Liver (tissue), 3 donors: ENCODE results near the gene CAPZB.
A peak's percentile ranks its signal among the peaks of the same experiment; 100 is the strongest.

Experiments used
- EGR1 ChIP-seq, 2 donors: IDR thresholded peaks; 2 replicates each; pipeline ENCODE4 v1.6.1; 2016 to 2018; ENCODE audit warnings: antibody characterized with exemption in 2 of 2, low read depth in 2 of 2
- HNF4A ChIP-seq, 2 donors: conservative IDR thresholded peaks; 2 replicates each; pipeline ENCODE4 v1.6.1; 2016; ENCODE audit warnings: antibody characterized with exemption in 2 of 2, mild to moderate bottlenecking in 2 of 2
- HNF4G ChIP-seq: IDR thresholded peaks from 2 replicates; pipeline ENCODE4 v1.6.1; 2016; ENCODE audit warnings: antibody characterized with exemption
- JUND ChIP-seq, 2 donors: IDR thresholded peaks; 2 replicates each; pipeline ENCODE4 v1.6.1; 2016; ENCODE audit warnings: antibody characterized with exemption in 2 of 2
- RAD21 ChIP-seq, 2 donors: IDR thresholded peaks; 2 replicates each; pipeline ENCODE4 v1.6.1; 2016; ENCODE audit warnings: antibody characterized with exemption in 2 of 2, mild to moderate bottlenecking in 2 of 2
- SP1 ChIP-seq: IDR thresholded peaks from 2 replicates; pipeline ENCODE4 v1.6.1; 2018; ENCODE audit warnings: antibody characterized with exemption, mild to moderate bottlenecking
- TAF1 ChIP-seq: conservative IDR thresholded peaks from 2 replicates; pipeline ENCODE4 v1.6.1; 2016; ENCODE audit warnings: antibody characterized with exemption, mild to moderate bottlenecking
- YY1 ChIP-seq: IDR thresholded peaks from 2 replicates; pipeline ENCODE4 v1.6.1; 2016; ENCODE audit warnings: antibody characterized with exemption, mild to moderate bottlenecking
- TF ChIP-seq, protein P1 (sequence below): IDR thresholded peaks from 2 replicates; pipeline ENCODE4 v1.6.1; 2016; ENCODE audit warnings: antibody characterized with exemption
- TF ChIP-seq, protein P2 (sequence below): fragments of 150-350 bp; IDR thresholded peaks from 2 replicates; pipeline ENCODE4 v1.5.1; 2017; ENCODE audit warnings: improper control_type of control experiment, low read depth, low read length; ENCODE audit not compliant: missing input control
- TF ChIP-seq, protein P3 (sequence below): IDR thresholded peaks from 2 replicates; pipeline ENCODE4 v1.6.1; 2016; ENCODE audit warnings: antibody characterized with exemption
- TF ChIP-seq, protein P4 (sequence below): IDR thresholded peaks from 2 replicates; pipeline ENCODE4 v1.6.1; 2016; ENCODE audit warnings: antibody characterized with exemption, mild to moderate bottlenecking
- TF ChIP-seq, protein P5 (sequence below): IDR thresholded peaks from 2 replicates; pipeline ENCODE4 v1.6.1; 2016; ENCODE audit warnings: antibody characterized with exemption
- donor health status: healthy.
- donor health status: healthy.

DNA sequence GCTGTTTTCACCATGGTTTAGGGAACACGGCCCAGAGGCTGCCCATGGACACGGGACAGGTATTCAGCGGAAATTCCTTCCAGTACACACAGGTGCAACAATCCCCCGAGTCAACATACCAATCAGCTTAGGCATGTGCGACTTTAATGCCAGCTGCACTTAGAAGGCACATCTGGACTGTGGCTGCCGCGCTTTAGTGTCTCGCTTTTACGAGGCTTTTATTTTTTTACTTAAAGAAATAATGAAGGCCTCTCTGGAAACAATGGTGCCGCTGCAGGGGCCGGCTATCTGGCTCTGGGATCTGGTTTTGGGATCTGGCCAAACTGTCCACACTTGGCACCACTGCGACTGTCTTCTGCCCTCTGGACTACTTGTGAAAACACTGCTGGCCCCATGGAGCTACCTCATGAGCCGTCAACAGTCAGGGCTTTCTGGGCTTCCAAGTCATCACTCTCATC is 117.7 kb downstream of the CAPZB start:
- TF ChIP-seq, protein P1, sequence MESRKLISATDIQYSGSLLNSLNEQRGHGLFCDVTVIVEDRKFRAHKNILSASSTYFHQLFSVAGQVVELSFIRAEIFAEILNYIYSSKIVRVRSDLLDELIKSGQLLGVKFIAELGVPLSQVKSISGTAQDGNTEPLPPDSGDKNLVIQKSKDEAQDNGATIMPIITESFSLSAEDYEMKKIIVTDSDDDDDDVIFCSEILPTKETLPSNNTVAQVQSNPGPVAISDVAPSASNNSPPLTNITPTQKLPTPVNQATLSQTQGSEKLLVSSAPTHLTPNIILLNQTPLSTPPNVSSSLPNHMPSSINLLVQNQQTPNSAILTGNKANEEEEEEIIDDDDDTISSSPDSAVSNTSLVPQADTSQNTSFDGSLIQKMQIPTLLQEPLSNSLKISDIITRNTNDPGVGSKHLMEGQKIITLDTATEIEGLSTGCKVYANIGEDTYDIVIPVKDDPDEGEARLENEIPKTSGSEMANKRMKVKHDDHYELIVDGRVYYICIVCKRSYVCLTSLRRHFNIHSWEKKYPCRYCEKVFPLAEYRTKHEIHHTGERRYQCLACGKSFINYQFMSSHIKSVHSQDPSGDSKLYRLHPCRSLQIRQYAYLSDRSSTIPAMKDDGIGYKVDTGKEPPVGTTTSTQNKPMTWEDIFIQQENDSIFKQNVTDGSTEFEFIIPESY, result no peak
- TF ChIP-seq, protein P2, sequence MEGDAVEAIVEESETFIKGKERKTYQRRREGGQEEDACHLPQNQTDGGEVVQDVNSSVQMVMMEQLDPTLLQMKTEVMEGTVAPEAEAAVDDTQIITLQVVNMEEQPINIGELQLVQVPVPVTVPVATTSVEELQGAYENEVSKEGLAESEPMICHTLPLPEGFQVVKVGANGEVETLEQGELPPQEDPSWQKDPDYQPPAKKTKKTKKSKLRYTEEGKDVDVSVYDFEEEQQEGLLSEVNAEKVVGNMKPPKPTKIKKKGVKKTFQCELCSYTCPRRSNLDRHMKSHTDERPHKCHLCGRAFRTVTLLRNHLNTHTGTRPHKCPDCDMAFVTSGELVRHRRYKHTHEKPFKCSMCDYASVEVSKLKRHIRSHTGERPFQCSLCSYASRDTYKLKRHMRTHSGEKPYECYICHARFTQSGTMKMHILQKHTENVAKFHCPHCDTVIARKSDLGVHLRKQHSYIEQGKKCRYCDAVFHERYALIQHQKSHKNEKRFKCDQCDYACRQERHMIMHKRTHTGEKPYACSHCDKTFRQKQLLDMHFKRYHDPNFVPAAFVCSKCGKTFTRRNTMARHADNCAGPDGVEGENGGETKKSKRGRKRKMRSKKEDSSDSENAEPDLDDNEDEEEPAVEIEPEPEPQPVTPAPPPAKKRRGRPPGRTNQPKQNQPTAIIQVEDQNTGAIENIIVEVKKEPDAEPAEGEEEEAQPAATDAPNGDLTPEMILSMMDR, result no peak
- TF ChIP-seq HNF4G, result no peak
- no peak for TF ChIP-seq YY1
- TF ChIP-seq, protein P3, sequence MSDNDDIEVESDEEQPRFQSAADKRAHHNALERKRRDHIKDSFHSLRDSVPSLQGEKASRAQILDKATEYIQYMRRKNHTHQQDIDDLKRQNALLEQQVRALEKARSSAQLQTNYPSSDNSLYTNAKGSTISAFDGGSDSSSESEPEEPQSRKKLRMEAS, result no peak
- no peak for TF ChIP-seq TAF1
- TF ChIP-seq HNF4A (conservative IDR thresholded peaks at IDR 0.05), result peak; percentile 61 to 63
- TF ChIP-seq JUND (IDR thresholded peaks at IDR 0.05), result no peak
- no peak for TF ChIP-seq EGR1 (IDR thresholded peaks at IDR 0.05; ENCODE audit: low read depth in 2 of 2)
- TF ChIP-seq, protein P4, sequence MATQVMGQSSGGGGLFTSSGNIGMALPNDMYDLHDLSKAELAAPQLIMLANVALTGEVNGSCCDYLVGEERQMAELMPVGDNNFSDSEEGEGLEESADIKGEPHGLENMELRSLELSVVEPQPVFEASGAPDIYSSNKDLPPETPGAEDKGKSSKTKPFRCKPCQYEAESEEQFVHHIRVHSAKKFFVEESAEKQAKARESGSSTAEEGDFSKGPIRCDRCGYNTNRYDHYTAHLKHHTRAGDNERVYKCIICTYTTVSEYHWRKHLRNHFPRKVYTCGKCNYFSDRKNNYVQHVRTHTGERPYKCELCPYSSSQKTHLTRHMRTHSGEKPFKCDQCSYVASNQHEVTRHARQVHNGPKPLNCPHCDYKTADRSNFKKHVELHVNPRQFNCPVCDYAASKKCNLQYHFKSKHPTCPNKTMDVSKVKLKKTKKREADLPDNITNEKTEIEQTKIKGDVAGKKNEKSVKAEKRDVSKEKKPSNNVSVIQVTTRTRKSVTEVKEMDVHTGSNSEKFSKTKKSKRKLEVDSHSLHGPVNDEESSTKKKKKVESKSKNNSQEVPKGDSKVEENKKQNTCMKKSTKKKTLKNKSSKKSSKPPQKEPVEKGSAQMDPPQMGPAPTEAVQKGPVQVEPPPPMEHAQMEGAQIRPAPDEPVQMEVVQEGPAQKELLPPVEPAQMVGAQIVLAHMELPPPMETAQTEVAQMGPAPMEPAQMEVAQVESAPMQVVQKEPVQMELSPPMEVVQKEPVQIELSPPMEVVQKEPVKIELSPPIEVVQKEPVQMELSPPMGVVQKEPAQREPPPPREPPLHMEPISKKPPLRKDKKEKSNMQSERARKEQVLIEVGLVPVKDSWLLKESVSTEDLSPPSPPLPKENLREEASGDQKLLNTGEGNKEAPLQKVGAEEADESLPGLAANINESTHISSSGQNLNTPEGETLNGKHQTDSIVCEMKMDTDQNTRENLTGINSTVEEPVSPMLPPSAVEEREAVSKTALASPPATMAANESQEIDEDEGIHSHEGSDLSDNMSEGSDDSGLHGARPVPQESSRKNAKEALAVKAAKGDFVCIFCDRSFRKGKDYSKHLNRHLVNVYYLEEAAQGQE, result no peak
- peak in 1 of 2 donors; percentile 5 for TF ChIP-seq RAD21 (IDR thresholded peaks at IDR 0.05)
- TF ChIP-seq, protein P5, sequence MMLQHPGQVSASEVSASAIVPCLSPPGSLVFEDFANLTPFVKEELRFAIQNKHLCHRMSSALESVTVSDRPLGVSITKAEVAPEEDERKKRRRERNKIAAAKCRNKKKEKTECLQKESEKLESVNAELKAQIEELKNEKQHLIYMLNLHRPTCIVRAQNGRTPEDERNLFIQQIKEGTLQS, result no peak
- TF ChIP-seq SP1, result no peak
